HG03469 (cell line): ENCODE data around the gene ABCA2.

ENCODE experiments used
- ATAC-seq: cut with Tn5 transposase; IDR thresholded peaks from one replicate; pipeline ENCODE4 v1.9.1; 2021; ENCODE audit warnings: mild to moderate bottlenecking, moderate library complexity, moderate number of reproducible peaks; ENCODE audit not compliant: unreplicated experiment

The ABCA2 gene

GRCh38 chr9:137027369-137028262, at the start of gene ABCA2:
ABCA2 (minus strand) TSS chr9:137028237; CDS start chr9:137028140, 97 bp downstream.
- no peak for ATAC-seq

- no peak for ATAC-seq
Measured at GRCh38 chr9:137077010-137077747, 49.1 kb upstream of the ABCA2 start, which contains the start of gene UAP1L1. UAP1L1 (plus strand) TSS chr9:137077517; CDS start chr9:137077533, 16 bp downstream.

GRCh38 chr9:137076636-137077009, 48.6 kb upstream of the ABCA2 start:
- no peak for ATAC-seq

- no peak for ATAC-seq
Measured at GRCh38 chr9:137075275-137075775, 47.3 kb upstream of the ABCA2 start.

- ATAC-seq, result no peak
Measured at GRCh38 chr9:137074657-137075274, 46.7 kb upstream of the ABCA2 start.

- ATAC-seq, result no peak
Measured at GRCh38 chr9:137073992-137074399, 46.0 kb upstream of the ABCA2 start.

GRCh38 chr9:137071282-137071681, 43.2 kb upstream of the ABCA2 start:
- ATAC-seq, result no peak

GRCh38 chr9:137070906-137071275, 42.9 kb upstream of the ABCA2 start:
- no peak for ATAC-seq

GRCh38 chr9:137070201-137070905, 42.3 kb upstream of the ABCA2 start, which contains the start of gene SAPCD2:
SAPCD2 (minus strand) TSS chr9:137070557; CDS start chr9:137070460, 97 bp downstream.
- ATAC-seq, result no peak

- ATAC-seq, result no peak
Measured at GRCh38 chr9:137069508-137070091, 41.6 kb upstream of the ABCA2 start.

GRCh38 chr9:137068539-137069507, 40.8 kb upstream of the ABCA2 start:
- no peak for ATAC-seq

- ATAC-seq, result no peak
Measured at GRCh38 chr9:137067860-137068538, 40.0 kb upstream of the ABCA2 start.

GRCh38 chr9:137066096-137066861, 38.2 kb upstream of the ABCA2 start:
- no peak for ATAC-seq

- no peak for ATAC-seq
Measured at GRCh38 chr9:137065336-137065967, 37.4 kb upstream of the ABCA2 start.

GRCh38 chr9:137064880-137065164, 36.8 kb upstream of the ABCA2 start:
- no peak for ATAC-seq

GRCh38 chr9:137064027-137064879, 36.2 kb upstream of the ABCA2 start:
- ATAC-seq, result no peak
